KMS-11 (cell line): ENCODE measurements around the gene DHX30.
A peak's percentile ranks its signal among the peaks of the same experiment; 100 is the strongest.

ENCODE experiments used
- H2AFZ ChIP-seq: fragments of 200-600 bp; sonication (generic); 2 replicates; pipeline ENCODE4 v1.6.1; 2016; ENCODE audit warnings: antibody characterized with exemption, mixed run types, low read depth
- H3K27ac ChIP-seq: fragments of 200-600 bp; sonication (generic); 2 replicates; pipeline ENCODE4 v1.6.1; 2016; ENCODE audit warnings: mild to moderate bottlenecking, mixed run types
- H3K27me3 ChIP-seq: fragments of 200-600 bp; sonication (generic); 2 replicates; pipeline ENCODE4 v1.6.1; 2017; ENCODE audit warnings: mild to moderate bottlenecking, low read depth, mixed run types, moderate library complexity; ENCODE audit not compliant: insufficient read depth
- H3K36me3 ChIP-seq: fragments of 200-600 bp; sonication (generic); 2 replicates; pipeline ENCODE4 v1.6.1; 2017; ENCODE audit warnings: mild to moderate bottlenecking, mixed run types; ENCODE audit not compliant: insufficient read depth
- H3K4me1 ChIP-seq: fragments of 200-600 bp; sonication (generic); 2 replicates; pipeline ENCODE4 v1.6.1; 2016; ENCODE audit warnings: mild to moderate bottlenecking, low read depth, mixed run types; ENCODE audit not compliant: poor library complexity, severe bottlenecking
- H3K4me2 ChIP-seq: fragments of 200-600 bp; sonication (generic); 2 replicates; pipeline ENCODE4 v1.7.0; 2016; ENCODE audit warnings: mild to moderate bottlenecking, mixed run types
- H3K4me3 ChIP-seq: fragments of 200-600 bp; sonication (generic); IDR thresholded peaks from 2 replicates; pipeline ENCODE4 v1.6.1; 2017; ENCODE audit warnings: low read depth, low read length, mixed read lengths; ENCODE audit not compliant: insufficient read depth
- H3K79me2 ChIP-seq: fragments of 200-600 bp; sonication (generic); 2 replicates; pipeline ENCODE4 v1.6.1; 2016; ENCODE audit warnings: low read depth, mixed run types; ENCODE audit not compliant: insufficient read depth
- H3K9ac ChIP-seq: fragments of 200-600 bp; sonication (generic); 2 replicates; pipeline ENCODE4 v1.6.1; 2016; ENCODE audit warnings: mild to moderate bottlenecking, mixed run types
- H4K20me1 ChIP-seq: fragments of 200-600 bp; sonication (generic); 2 replicates; pipeline ENCODE4 v1.6.1; 2016; ENCODE audit warnings: mild to moderate bottlenecking, mixed run types; ENCODE audit not compliant: insufficient read depth
- CTCF ChIP-seq: fragments of 200-600 bp; sonication (generic); conservative IDR thresholded peaks from 2 replicates; pipeline ENCODE4 v1.6.1; 2017; ENCODE audit warnings: low read depth, mild to moderate bottlenecking, antibody characterized with exemption, low read length, moderate library complexity, mixed read lengths

Gene DHX30

GRCh38 chr3:47783673-47784072, 19.3 kb upstream of the DHX30 start:
- no peak overlapping the region for H3K4me3 ChIP-seq
- no peaks in the 10 kb centered on the region for H3K36me3 ChIP-seq
- no peaks in the 10 kb centered on the region for H3K27me3 ChIP-seq
- H4K20me1 ChIP-seq, result no peaks in the 10 kb centered on the region
- H3K79me2 ChIP-seq, result peaks cover 26% of the 10 kb centered on the region
- no peak for TF ChIP-seq CTCF
- no peak overlapping the region for H2AFZ ChIP-seq
- H3K4me2 ChIP-seq, result peak overlapping the region; percentile 9; the same call in 1 of the 2 replicates
- H3K9ac ChIP-seq, result no peak overlapping the region
- no peak overlapping the region for H3K27ac ChIP-seq
- H3K4me1 ChIP-seq, result peaks cover 25% of the 10 kb centered on the region

DNA sequence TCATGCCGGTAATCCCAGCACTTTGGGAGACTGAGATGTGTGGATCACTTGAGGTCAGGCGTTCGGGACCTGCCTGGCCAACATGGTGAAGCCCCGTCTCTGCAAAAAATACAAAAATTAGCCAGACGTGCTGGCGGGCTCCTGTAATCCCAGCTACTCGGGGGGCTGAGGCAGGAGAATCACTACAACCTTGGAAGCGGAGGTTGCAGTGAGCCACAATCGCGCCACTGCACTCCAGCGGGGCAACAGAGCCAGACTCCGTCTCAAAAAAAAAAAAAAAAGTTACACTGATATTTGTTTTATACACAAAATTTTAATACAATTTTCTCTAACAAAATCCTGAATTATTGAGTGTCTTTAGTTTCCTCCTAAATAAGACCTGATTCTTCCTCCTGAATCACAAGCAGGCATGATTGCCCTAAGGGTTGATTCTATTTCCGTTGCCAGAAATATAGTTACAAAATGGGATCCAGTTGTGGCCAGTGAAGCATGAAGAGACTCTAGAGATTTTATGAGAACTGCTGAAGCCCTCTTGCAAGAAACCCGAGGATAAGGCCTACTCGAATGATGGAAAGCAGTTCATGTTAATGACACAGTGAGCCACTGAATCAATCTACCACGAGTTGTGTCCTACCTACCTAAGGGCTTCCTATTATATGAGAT, 11.6 kb upstream of the DHX30 start:
- Histone ChIP-seq H3K27me3 (no peaks in the 10 kb centered on the region), H3K79me2 (no peaks in the 10 kb centered on the region), H3K36me3 (no peaks in the 10 kb centered on the region), H3K9ac (no peak overlapping the region), H4K20me1 (no peaks in the 10 kb centered on the region), H2AFZ (no peak overlapping the region), H3K27ac (no peak overlapping the region), H3K4me1 (no peaks in the 10 kb centered on the region), H3K4me2 (no peak overlapping the region), H3K4me3 (no peak overlapping the region)
- TF ChIP-seq CTCF, result no peak

- no peak overlapping the region for H2AFZ ChIP-seq
- no peak overlapping the region for H3K4me2 ChIP-seq
- H4K20me1 ChIP-seq, result no peaks in the 10 kb centered on the region
- no peak for TF ChIP-seq CTCF
- H3K4me1 ChIP-seq, result no peaks in the 10 kb centered on the region
- no peaks in the 10 kb centered on the region for H3K27me3 ChIP-seq
- no peaks in the 10 kb centered on the region for H3K79me2 ChIP-seq
- no peaks in the 10 kb centered on the region for H3K36me3 ChIP-seq
- H3K4me3 ChIP-seq, result no peak overlapping the region
- H3K27ac ChIP-seq, result no peak overlapping the region
- no peak overlapping the region for H3K9ac ChIP-seq
Measured at GRCh38 chr3:47792699-47793098, 10.2 kb upstream of the DHX30 start.

- Histone ChIP-seq H3K4me2 (no peak overlapping the region), H2AFZ (no peak overlapping the region), H3K4me3 (no peak overlapping the region), H4K20me1 (no peaks in the 10 kb centered on the region), H3K79me2 (no peaks in the 10 kb centered on the region), H3K4me1 (no peaks in the 10 kb centered on the region), H3K27ac (no peak overlapping the region), H3K27me3 (no peaks in the 10 kb centered on the region), H3K9ac (no peak overlapping the region), H3K36me3 (no peaks in the 10 kb centered on the region)
- TF ChIP-seq CTCF, result no peak
Measured at GRCh38 chr3:47794544-47794943, 8.4 kb upstream of the DHX30 start.
